Measurements from ENCODE around the gene POLR3A.
"Not testable (repeated sequence)": the region's sequence is repeated elsewhere in the genome, so short reads cannot be mapped to it uniquely, and the experiment has no call there.

GRCh38 chr10:78070064-78070463 is 40.7 kb upstream of the POLR3A start:
- TF ChIP-seq CTCF, POLR2A (IDR thresholded peaks at IDR 0.05): not testable (repeated sequence)

Measured in breast epithelium (tissue), 3 donors.